ENCODE results near the gene EML1. TPM values are rescaled to one million over a fixed set of nuclear protein-coding genes. Genes with fewer than 3 reads are reported as not detected.
A peak's percentile ranks its signal among the peaks of the same experiment; 100 is the strongest.

The EML1 gene
- total RNA-seq, 1 donor from 2014 or later, result 34.9 TPM

- Mint-ChIP-seq H3K27me3 (no peaks in the 10 kb centered on the region), H3K27ac (no peak overlapping the region), H3K4me1 (ENCODE audit: low read depth) (no peaks in the 10 kb centered on the region), H3K36me3 (ENCODE audit: insufficient read depth) (peaks cover 6% of the 10 kb centered on the region), H3K9me3 (ENCODE audit: low read depth) (peaks cover 3% of the 10 kb centered on the region), H3K4me3 (ENCODE audit: low read depth) (no peak overlapping the region)
- no peak for TF ChIP-seq CTCF (IDR thresholded peaks at IDR 0.05; ENCODE audit: unreplicated experiment)
- no peak for DNase-seq (ENCODE audit: low spot score, unreplicated experiment)
Measured at GRCh38 chr14:99853206-99853605, 60.0 kb downstream of the EML1 start.

- Mint-ChIP-seq H3K27ac (peak overlapping the region; percentile 22), H3K27me3 (no peaks in the 10 kb centered on the region), H3K36me3 (ENCODE audit: insufficient read depth) (peaks cover 6% of the 10 kb centered on the region), H3K4me1 (ENCODE audit: low read depth) (no peaks in the 10 kb centered on the region), H3K4me3 (ENCODE audit: low read depth) (no peak overlapping the region), H3K9me3 (ENCODE audit: low read depth) (peaks cover 3% of the 10 kb centered on the region)
- TF ChIP-seq CTCF (IDR thresholded peaks at IDR 0.05; ENCODE audit: unreplicated experiment), result no peak
- DNase-seq (ENCODE audit: low spot score, unreplicated experiment), result no peak
Measured at GRCh38 chr14:99854831-99855230, 61.6 kb downstream of the EML1 start.

GRCh38 chr14:99855271-99855670 lies 62.1 kb downstream of the EML1 start:
- H3K4me3 Mint-ChIP-seq (ENCODE audit: low read depth), result no peak overlapping the region
- no peaks in the 10 kb centered on the region for H3K4me1 Mint-ChIP-seq (ENCODE audit: low read depth)
- H3K27ac Mint-ChIP-seq, result no peak overlapping the region
- peaks cover 6% of the 10 kb centered on the region for H3K36me3 Mint-ChIP-seq (ENCODE audit: insufficient read depth)
- H3K27me3 Mint-ChIP-seq, result no peaks in the 10 kb centered on the region
- DNase-seq (ENCODE audit: low spot score, unreplicated experiment), result no peak
- H3K9me3 Mint-ChIP-seq (ENCODE audit: low read depth), result peaks cover 3% of the 10 kb centered on the region
- TF ChIP-seq CTCF (IDR thresholded peaks at IDR 0.05; ENCODE audit: unreplicated experiment), result no peak

- no peaks in the 10 kb centered on the region for H3K4me1 Mint-ChIP-seq (ENCODE audit: low read depth)
- no peak overlapping the region for H3K27ac Mint-ChIP-seq
- H3K4me3 Mint-ChIP-seq (ENCODE audit: low read depth), result no peak overlapping the region
- DNase-seq (ENCODE audit: low spot score, unreplicated experiment), result no peak
- peaks cover 3% of the 10 kb centered on the region for H3K9me3 Mint-ChIP-seq (ENCODE audit: low read depth)
- no peaks in the 10 kb centered on the region for H3K27me3 Mint-ChIP-seq
- TF ChIP-seq CTCF (IDR thresholded peaks at IDR 0.05; ENCODE audit: unreplicated experiment), result no peak
- H3K36me3 Mint-ChIP-seq (ENCODE audit: insufficient read depth), result peaks cover 6% of the 10 kb centered on the region
Measured at GRCh38 chr14:99857551-99857950, 64.3 kb downstream of the EML1 start.

GRCh38 chr14:99860219-99860618 lies 67.0 kb downstream of the EML1 start:
- no peak overlapping the region for H3K4me3 Mint-ChIP-seq (ENCODE audit: low read depth)
- H3K4me1 Mint-ChIP-seq (ENCODE audit: low read depth), result no peaks in the 10 kb centered on the region
- peaks cover 3% of the 10 kb centered on the region for H3K9me3 Mint-ChIP-seq (ENCODE audit: low read depth)
- no peaks in the 10 kb centered on the region for H3K27me3 Mint-ChIP-seq
- no peak for TF ChIP-seq CTCF (IDR thresholded peaks at IDR 0.05; ENCODE audit: unreplicated experiment)
- peaks cover 9% of the 10 kb centered on the region for H3K36me3 Mint-ChIP-seq (ENCODE audit: insufficient read depth)
- H3K27ac Mint-ChIP-seq, result no peak overlapping the region
- DNase-seq (ENCODE audit: low spot score, unreplicated experiment), result no peak

Data from progenitor cell of endocrine pancreas (in vitro differentiated cells).